NCI-H748 treated with DMSO at 0.1 percent for 48 hours (cell line): ENCODE measurements around the gene CDY1B.
"Not testable (repeated sequence)": the region's sequence is repeated elsewhere in the genome, so short reads cannot be mapped to it uniquely, and the experiment has no call there.

Source experiments
- DNase-seq: peaks from one replicate; lab custom pipeline; 2025; lab: John Stamatoyannopoulos, UW

CDY1B gene, protein sequence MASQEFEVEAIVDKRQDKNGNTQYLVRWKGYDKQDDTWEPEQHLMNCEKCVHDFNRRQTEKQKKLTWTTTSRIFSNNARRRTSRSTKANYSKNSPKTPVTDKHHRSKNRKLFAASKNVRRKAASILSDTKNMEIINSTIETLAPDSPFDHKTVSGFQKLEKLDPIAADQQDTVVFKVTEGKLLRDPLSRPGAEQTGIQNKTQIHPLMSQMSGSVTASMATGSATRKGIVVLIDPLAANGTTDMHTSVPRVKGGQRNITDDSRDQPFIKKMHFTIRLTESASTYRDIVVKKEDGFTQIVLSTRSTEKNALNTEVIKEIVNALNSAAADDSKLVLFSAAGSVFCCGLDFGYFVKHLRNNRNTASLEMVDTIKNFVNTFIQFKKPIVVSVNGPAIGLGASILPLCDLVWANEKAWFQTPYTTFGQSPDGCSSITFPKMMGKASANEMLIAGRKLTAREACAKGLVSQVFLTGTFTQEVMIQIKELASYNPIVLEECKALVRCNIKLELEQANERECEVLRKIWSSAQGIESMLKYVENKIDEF

DNA sequence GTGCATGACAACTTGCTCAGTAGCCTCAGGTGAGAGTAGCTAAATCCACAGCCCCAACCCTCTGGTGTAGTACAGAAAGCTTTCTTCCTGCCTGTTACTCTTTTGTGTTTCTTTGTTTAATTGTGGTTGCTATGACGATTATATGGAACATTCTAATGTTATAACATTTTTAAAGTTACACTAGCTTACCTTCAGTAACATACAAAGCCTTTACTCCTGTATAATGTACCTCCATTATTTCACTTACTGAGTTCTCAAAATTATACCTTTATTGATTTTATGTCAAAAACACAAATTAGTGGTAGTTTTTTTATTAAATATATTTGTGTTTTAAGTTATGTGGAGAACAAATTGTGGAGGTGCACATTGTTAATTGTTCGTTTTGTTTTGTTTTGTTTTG lies at the start of gene CDY1B:
Gene CDY1B (minus strand): TSS at position 101 of the 400 bp plus-strand sequence. CDS start 331 bp downstream, outside the sequence.
- DNase-seq = not testable (repeated sequence)

DNA sequence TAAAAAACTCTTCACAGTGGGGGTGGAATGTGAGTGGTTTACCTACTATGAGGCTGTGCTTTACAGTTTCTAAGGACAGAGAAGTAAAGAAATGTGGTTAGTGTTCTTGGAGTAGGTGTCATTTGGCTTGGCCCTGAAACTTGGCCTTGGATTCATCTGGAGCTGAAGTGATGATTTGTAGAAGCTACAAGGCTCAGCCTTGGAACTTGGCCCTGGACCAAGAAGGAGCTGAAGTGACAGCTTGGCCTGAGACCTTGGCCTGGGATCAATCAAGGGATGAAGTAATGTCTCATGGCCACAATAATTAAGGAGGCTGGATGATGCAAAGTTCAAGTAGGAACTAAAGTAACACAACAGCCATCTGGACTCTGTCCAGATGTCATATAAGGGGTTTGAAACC lies 1.7 kb upstream of the CDY1B start:
- not testable (repeated sequence) for DNase-seq

DNA sequence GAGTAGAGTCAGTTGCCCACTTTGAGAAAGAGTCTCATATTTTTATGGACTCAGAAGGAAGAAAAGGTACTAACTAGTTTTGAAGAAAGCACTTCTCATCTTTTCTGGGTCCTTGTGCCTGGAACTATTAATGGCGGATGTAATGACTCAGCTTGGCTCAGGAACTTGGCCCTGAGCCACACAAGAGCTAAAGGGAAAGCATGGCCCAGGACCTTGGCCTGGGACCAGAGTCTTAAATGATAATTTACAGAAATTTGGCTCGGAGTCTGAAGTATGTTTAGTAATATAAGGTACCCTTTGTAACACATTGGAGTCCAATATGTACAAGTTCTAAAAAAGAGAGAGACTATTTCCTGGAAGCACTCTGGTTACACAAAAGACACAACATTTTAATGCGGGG lies 4.6 kb downstream of the CDY1B start:
- not testable (repeated sequence) for DNase-seq

DNA sequence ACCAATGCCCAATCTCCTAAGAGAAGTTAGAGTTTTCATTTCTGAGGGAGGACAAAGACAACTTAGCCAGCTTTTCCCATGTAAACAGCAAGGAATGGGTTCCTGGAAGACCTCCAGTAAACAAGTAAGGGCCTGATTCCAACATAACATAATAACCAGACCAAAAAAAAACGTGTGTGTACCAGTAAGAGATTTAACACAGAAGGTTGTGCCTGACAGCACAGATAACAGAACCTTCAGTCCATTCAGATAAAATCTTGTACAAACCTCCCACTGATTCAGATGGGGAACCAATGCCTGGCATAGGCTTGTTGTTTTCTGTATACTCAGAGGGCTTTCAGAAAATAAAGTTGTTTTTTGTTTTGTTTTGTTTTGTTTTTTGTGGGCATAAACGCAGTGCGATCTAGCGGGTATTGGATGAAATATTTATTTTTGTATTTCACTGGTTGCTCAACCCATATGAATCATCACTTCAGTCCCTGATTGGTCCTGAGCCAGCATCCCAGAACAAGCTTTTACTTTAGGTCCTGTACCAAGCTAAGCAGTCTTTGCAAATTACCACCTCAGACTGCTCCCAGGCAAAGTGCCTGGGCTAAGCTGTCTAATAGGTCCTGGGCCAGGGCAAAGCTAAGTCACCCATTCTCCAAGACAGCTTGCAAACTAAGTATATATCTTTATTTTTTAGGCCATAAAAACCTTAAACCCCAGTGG lies 8.7 kb downstream of the CDY1B start:
- not testable (repeated sequence) for DNase-seq

DNA sequence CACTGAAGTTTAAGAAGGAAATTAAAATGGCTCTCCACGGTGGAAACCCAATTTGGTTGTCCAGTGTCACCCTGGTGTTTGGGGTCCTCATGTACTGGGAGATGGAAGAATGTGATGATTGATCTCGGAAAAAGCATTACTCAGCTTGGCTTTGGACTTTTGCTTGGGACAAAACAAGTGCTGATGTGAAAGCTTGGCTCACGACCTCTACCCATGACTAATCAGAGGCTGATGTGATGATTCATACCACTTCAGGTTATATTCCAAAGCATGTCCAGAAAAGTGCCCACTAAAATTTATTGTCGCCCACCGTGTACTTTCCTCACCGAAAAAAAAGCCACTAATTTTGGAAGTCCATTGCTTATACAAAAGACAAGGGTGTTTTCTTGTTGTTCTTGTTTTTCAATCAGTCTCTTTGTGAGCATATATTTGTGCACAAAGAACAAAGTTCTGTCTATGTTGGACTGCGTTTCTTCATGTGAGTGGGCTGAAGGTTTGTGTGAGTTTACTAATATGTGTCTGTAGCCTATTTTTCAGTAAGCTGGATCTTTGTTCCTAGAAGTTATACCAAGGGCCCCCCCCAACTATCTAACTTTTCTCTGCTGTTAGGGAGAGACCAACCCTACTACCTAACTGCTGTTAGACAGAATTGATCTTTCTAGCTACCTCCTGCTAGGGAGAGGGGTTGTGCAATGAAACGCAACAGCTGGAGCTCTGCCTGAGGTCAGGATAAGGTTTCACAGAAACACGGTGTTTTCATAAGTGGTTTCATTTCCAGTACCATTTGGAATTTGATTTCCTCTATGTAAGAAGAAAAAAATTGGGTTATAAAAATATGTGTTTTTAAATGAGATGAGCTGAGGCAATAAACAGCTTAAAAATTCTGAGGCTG lies 21.4 kb downstream of the CDY1B start:
- DNase-seq = not testable (repeated sequence)
